HG03558 (cell line): ENCODE data around the gene CLEC17A.

Experiments
- ATAC-seq: cut with Tn5 transposase; IDR thresholded peaks from one replicate; pipeline ENCODE4 v1.9.1; 2021; ENCODE audit warnings: moderate number of reproducible peaks; ENCODE audit not compliant: unreplicated experiment; ENCODE audit errors: extremely low read depth

CLEC17A gene

DNA sequence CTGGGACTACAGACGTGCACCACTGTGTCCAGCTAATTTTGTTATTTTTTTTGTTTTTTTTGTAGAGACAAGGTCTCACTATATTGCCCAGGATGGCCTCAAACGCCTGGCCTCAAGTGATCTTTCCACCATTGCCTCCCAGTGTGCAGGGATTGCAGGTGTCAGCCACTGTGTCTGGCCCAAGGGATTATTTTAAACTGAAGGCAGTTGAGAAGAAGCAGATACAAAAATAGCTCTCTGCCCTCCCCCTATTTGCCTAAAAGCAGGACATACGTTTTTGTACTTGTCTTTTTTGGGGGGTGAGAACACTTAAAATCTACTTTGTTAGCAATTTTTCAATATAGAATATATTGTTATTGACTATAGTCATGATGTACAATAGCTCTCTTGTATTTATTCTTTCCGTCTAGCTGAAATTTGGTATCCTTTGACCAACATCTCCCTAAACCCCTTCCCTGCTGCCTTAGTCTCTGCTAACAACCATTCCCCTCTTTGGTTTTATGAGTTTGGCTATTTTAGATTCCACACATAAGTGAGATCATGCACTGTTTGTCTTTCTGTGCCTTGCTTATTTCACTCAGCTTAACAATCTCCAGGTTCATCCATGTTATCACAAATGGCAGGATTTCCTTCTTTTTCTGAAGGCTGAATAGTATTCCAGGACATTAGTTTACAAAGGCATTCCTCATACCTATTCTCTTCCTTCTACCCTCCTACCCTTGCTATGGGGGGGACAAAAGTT is 56.8 kb downstream of the CLEC17A start:
- ATAC-seq: no peak

DNA sequence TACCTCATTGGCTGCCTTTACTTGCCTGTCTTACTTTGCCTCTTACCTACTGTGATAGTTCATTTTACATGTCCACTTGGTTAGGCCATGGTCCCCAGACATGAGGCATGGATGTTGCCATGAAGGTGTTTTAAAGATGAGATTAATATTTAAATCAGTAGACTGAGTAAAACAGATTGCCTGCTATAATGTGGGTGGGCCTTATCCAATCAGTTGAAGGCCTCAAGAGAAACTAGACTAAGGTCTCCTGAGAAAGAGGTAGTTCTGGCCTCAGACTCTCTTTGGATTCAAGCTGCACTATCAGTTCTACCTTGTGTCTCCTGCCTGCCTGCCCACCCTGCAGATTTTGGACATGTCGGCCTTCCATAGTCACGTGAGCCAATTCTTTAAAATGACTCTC is 65.6 kb downstream of the CLEC17A start:
- ATAC-seq: no peak

DNA sequence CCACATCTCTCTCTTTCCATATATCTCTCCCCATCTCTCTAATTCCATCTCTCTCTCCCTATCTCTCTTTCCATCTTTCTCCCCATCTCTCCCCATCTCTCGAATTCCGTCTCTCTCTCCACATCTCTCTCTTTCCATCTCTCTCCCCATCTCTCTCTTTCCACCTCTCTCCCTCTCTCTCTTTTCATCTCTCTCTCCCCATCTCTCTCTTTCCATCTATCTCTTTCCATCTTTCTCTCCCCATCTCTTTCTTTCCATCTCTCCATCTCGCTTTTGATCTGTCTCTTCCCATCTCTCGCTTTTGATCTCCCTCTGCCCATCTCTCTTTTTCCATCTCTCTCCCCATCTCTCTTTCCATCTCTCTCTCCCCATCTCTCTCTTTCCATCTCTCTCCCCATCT is 66.1 kb downstream of the CLEC17A start:
- no peak for ATAC-seq

DNA sequence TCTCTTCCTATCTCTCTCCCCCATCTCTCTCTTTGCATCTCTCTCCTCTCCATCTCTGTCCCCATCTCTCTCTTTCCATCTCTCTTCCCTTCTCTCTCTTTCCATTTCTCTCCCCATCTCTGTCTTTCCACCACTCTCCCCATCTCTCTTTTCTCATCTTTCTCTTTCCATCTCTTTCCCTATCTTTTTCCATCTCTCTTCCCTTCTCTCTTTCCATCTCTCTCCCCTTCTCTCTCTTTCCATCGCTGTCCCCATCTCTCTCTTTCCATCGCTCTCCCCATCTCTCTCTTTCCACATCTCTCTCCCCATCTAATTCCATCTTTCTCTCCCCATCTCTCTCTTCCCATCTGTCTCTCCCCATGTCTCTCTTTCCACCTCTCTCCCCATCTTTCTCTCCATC is 67.3 kb downstream of the CLEC17A start:
- no peak for ATAC-seq

DNA sequence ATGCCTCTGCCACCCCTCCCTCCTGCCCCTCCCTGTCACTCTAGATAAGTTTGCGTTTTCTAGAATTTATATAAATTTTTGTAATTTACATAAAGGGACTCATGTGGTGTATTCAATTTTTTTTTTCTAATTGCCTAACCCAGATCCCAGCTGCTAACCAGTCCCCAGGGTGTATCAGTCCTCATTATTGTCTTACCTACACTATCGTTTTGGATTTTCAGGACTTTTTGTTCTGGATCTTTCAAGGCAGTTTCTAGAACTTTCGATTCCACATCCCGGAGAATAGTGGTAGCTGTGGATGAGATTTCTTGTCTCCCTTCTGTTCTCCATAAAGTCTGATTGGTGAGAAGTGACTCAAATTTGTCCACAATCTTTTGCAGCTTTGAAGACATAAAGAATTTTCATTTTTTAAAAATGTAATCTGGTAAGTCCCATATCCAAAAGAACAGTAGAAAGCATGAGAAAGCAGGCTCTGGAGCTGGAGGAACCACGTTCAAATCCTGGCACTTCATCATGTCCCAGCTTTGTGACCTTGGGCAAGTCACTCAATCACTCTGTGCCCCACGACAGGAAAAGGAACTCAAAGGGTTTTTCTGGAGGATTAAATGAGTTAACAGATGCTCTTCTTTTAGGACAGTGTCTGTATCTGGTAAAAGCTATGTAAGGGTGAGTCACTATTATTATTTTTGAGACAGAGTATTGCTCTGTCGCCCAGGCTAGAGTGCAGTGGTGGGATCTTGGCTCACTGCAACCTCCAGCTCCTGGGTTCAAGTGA is 72.1 kb downstream of the CLEC17A start:
- ATAC-seq: no peak

DNA sequence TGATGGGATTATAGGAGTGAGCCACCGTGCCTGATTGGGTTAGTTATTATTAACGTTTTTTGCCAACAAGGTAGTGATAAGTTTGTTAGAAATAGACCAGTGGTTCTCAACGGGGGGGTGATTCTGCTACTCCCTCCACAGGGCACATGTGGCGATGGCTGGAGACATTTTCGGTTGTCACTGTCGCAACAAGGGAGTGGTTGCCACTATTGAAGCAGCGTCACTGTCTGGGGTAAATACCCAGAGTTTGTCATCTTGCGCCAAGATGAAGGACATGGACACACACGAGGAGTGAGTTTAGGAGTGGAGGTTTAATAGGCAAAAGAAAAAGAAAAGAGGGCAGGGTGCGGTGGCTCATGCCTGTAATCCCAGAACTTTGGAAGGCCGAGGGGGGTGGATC is 72.8 kb downstream of the CLEC17A start:
- ATAC-seq: no peak

DNA sequence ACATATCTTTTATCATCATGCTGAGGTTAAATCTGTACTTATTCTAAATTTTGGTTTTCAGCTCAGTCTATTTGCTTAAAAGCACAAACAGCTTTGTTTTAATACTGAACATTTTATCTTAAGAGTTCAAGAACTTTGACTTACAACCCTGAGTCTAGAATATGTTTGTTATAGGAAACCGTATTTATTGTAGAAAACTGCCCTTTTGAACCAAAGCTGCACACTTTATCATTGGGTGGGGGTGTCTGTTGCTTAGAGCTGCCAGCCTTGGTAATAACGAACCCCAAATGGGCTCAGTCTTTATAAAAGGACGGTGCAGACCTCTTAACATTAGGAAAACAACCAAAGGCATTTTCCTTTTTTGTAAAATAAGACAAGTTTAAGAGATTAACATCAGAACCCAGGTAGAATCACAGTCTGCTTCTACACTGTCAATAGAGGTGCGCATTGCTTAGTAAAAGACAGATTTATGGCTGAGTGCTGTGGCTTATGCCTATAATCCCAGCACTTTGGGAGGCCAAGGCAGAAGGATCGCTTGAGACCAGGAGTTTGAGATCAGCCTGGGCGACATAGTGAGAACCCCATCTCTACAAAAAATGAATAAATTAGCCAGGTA is 77.1 kb downstream of the CLEC17A start:
- no peak for ATAC-seq

DNA sequence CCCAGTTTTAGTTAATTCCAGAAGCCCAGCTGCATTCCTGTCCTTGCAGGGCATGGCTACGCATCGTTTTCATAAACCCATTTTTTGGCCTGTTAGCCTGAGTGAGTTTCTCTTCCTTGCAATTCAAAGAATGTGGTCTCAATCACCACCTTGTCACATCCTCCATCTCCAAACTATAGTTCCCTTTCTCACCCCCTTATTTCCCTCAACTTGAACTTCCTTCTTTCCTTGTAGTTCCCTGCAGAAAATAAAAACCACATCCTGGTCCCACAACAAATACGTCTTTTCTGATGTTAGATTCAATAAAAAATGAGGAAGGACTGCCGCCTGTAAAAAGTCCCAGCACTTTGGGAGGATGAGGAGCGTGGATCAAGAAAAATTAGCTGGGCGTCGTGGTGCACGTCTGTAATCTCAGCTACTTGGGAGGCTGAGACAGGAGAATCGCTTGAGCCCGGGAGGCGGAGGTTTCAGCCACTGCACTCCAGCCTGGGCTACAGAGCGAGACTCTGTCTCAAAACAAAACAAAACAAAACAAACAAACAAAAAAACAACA is 78.6 kb downstream of the CLEC17A start:
- ATAC-seq: no peak
